HG02798 (cell line): ENCODE measurements around the gene SSNA1.

Experiments
- ATAC-seq: cut with Tn5 transposase; IDR thresholded peaks from one replicate; pipeline ENCODE4 v1.9.1; 2021; ENCODE audit warnings: mild to moderate bottlenecking; ENCODE audit not compliant: unreplicated experiment, poor library complexity

Gene SSNA1

DNA sequence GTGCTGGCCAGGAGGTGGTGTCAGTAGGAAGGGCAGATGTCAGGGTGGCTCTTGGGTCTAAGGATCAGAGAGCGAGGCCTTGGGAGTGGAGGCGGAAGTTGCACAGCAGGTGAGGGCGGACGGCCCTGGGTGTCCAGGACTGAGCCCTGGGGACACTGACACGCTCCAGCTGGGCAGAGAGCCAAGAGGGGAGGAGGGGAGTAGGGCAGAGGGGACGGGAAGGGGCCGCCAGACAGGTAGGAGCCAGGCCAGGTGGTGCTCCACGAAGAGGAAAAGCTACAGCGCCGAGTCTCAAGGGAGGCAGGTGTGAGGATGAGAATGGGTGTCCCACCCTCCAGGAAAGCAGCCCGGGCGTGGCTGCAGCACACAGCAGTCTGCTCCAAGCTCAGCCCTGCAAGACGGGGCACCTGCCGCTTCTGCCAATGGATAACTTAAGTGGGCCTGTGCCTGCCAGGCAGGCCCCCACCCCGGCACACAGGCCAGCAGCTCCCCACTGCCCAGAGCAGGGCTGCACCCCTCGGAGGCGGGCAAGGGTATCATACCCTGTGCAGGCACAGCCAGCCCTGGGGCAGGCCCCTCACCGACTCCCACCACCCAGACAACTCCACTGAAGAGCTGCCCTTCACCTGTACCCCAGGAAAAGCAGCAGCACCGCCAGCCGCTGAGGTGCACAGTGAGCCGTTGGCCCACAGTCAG, 7.2 kb downstream of the SSNA1 start:
- ATAC-seq: no peak

DNA sequence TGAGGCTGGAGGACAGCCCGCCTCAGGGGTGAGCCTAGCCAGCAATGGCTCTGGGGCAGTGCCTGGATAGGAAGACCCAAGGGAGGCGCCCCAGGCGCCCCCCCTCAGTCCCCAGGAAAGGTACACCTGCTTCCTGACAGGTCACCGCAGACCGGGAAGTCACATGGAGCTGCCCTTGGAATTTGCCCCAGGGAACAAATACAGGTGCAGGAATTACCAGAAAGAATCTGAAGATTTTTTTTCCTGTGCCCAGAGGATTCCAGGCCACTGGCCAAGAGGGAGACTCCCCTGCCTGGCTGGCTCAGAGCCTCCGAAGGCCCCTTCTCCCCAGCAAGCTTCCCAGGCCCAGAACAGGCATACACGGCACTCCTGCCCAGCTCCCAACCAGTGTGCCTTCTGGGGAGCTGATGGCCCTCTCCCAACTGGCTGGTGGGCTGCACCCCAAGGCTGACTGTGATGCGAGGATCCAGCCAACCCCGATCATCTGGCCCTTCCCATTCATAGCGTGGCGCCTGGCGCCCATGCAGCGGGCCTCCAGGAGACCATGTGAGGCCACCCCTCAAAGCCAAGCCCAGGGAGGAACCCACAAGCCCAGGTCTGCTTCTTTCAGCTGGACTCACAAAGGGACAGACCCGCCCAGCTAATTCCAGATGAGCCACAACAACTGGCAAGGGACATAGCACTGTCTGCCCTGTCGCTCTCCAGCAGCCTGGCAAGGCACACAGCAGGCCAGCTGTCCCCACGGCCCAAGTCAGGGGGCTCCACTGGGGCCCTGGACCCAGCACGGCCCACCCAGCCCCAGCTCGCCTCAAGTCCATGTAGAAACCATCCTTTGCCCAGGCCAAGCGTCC, 9.8 kb downstream of the SSNA1 start:
- ATAC-seq: no peak

DNA sequence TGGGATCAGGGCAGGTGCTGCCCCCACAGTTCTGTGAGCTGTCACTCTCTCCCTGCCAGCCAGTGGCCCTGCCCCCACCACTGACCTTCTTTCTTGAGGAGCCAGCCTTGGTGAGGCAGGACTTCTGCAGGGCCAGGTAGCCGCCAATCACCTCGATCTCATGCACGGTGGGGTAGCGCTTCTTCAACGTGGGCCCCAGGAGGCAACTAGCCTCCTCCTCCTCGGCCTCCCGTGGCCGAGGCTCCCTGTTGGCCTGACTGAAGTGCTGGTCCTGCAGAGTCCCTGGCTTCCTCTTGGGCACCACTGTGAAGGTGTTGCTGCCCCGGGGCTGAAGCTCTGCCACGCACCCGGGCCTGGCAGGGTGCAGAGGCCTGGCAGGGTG, 10.4 kb downstream of the SSNA1 start:
- no peak for ATAC-seq

DNA sequence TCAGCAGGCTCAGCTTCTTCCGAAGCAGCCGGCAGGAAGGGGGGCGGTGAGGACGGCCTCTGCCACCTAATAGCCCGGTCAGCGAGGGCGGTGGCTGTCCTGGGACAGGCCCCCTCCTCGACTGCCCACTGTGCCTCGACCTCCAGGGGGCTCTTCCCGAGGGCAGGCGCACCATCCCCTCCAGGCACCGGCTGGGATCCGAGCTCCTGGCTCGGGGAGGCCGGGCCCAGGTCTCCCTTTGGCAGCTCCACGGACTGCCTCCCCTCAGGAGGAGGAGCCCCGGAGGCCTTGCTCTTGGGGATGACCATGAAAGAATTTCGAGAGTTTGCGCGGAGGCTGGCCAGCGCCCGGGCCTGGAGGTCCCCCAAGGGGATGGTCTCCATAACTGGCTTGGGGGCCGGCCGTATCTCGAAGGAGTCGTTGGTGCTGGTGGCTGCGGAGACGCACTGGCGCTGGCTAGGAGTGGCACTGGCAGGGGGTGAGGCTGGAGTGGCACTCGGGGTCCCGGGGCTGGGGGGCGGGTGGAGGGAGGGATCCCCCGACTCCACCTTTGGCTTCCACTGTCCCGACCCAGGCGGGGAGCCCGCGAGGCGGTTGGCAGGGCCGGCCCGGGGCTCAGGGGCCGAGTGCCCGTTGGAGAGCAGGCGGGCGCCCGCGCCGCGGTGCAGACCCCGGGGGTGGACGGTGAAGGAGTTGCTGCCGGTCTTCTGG, 11.1 kb downstream of the SSNA1 start:
- ATAC-seq: no peak

DNA sequence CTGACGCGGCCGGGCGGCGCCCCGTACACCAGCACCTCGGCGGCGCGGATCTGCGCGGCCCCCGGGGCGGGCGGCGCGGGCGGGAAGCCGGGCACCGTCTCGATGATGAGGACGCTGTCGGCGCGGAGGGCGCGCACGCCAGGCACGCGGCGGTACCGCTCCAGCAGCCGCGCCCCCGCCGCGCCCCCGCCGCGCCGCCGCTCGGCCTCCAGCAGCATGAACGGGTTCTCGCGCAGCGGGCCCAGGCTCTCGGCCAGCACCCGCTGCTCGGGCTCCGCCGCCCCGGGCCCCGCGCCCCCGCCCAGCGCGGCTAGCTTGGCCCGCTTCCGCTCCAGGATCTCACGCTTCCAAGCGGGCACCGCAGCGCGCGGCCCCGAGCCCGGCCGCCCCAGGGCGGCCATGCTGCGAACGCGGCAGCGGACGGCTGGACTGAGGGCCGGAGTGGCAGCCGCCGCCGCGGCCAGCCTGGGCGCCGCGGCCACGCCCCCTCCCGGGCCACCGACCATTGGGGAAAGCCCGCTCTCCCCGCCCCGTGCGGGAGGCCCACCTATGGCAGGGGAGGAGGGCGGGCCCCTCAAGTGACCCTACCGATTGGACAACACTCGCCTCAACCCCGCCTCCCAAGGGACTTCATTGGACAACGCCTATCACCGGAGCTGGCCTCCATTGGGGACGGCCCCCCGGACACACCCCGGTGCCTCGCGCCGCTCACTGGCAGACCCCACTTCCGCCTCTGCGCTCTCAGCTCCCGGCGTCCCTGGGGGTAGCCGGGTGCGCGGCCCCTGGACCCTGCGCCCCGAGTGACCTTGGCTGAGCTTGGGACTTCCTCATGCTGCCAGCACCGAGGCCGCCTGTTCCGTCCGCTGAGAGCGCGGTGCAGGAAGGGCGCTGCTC, 12.1 kb downstream of the SSNA1 start, which contains the start of gene TPRN:
TSS of gene TPRN (minus strand) at position 431 of the 894 bp plus-strand sequence. CDS start at position 401, 30 bp downstream.
- ATAC-seq: peak; percentile 90

DNA sequence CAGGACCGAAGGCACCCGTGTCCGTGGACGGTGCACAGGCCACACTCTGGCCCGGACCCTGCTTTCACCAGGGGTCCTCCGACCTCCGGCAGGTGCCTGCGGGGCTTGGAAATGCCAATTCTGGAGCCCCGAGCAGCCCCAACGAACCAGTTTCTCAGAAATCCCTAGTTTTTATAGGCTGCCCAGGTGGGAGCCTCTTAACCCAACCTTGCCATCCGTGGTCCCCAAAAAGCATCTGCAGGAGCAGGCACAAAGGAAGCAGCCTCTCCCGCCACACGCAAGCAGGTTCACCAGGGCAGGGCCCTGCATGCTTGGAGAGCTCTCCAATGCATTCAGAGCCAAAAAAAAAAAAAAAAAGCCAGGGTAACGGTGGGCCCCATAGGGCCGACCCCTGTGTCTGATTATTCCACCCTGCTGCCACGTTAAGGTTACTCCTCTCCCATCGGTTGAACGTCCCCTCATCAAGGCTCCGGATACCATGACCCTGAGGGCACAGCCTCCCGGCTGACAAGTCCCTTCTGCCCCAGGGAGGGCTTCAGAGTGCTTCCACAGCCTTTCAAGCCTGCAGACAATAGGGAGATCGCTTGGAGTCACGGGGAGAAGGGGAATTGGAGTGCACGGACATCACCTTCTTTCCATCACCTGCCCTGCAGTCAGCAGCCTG, 12.9 kb downstream of the SSNA1 start:
- no peak for ATAC-seq

DNA sequence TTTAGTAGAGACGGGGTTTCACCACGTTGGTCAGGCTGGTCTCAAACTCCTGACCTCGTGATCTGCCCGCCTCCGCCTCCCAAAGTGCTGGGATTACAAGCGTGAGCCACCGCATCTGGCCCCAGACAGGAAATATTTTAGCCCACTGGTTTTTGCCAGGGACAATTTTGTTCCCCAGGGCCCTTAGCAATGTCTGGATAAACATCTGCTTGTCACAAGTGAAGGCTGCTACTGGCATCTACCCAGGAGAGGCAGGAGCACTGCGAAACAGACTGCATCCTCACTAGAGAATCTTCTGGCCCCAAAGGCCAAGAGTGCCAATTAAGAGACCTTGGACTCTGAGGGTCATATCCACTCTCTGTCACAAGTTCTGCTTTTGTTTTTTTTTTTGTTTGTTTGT, 14.5 kb downstream of the SSNA1 start:
- no peak for ATAC-seq

DNA sequence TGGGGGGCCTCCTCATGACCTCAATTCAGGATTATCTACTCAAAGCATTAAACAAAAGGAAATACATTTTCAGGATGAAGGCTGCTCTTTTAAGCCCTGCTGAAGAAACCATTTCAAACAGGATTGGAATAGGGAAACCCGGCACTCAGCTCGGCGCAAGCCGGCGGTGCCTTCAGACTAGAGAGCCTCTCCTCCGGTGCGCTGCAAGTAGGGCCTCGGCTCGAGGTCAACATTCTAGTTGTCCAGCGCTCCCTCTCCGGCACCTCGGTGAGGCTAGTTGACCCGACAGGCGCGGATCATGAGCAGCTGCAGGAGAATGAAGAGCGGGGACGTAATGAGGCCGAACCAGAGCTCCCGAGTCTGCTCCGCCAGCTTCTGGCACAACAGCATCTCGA, 16.3 kb downstream of the SSNA1 start:
- ATAC-seq: no peak

DNA sequence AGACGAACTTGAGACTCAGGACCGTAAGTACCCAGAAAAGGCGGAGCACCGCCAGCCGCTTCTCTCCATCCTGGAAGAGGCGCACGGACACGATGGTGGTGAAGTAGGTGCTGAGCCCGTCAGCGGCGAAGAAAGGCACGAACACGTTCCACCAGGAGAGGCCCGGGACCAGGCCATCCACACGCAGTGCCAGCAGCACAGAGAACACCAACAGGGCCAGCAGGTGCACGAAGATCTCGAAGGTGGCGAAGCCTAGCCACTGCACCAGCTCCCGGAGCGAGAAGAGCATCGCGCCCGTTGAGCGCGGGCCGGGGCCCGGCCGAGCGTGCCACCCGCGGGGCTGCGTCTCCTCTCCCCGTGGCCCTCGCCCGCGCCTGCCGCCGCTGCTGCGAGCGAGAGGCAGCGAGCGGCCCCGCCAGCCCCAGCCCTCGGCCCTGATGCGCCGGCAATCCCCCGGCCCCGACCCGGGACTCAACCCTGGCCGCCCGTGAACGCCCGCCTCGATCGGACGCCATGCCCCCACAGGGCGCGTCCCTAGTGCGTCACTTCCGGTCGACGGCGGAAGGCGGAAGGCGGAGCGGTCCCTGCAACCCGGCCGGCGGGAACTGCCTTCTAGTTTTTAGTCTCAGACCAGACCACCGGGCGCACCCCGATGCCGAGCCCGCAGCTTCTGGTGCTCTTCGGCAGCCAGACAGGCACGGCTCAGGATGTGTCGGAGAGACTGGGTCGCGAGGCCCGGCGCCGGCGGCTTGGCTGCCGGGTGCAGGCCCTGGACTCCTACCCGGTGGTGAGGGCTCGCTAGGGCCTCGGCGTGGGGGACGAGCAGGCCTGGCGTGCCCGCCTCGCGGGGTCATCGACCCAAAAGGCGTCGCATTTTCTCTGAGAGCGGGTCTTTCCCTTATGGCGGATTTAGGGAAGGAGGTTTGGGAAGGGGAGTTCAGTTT, 16.9 kb downstream of the SSNA1 start, which contains the start of the genes NDOR1 and TMEM203:
TSS of gene NDOR1 (plus strand) at position 575 of the 944 bp plus-strand sequence. CDS start at position 653, 78 bp downstream.
TSS of gene TMEM203 (minus strand) at position 523 of the 944 bp plus-strand sequence. CDS start at position 289, 234 bp downstream.
- ATAC-seq: peak; percentile 59

DNA sequence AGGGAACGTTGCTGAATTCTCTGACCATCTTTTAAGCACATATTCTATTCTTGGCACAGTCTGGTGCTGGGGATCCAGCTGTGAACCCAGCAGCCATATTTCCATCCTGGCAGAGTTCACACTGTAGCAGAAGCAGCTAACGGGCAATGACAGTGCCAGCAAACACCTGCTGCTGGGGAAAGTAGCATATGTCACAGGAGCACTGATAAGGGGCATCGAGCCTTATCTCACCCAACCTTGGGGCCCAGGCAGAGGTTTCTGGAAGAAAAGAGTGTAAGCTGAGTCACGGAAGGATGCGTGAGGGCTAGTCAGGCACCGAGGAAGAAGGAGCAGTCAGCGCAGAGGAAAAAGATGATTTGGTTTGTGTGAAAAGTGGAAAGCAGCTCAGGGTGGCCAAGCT, 18.1 kb downstream of the SSNA1 start:
- ATAC-seq: no peak

DNA sequence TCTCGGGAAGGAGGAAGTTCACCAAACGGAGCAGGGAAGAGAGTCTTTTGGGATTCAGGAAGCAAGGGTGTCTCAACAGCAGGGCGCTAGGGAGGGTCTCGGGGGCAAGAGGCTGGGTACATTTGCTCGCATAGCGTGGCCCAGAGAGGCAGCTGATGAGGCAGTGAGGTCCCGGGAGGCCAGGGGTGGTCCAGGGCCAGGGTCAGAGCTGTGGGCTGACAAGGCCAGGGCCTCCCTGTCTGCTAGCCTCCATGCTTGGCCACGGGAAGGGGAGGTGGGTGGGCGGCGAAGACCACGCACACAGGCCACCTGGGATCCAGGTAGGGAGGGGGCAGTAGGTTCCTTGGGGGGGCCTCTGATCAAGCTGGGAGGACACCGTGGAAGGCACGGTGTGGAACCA, 23.1 kb downstream of the SSNA1 start:
- ATAC-seq: no peak

DNA sequence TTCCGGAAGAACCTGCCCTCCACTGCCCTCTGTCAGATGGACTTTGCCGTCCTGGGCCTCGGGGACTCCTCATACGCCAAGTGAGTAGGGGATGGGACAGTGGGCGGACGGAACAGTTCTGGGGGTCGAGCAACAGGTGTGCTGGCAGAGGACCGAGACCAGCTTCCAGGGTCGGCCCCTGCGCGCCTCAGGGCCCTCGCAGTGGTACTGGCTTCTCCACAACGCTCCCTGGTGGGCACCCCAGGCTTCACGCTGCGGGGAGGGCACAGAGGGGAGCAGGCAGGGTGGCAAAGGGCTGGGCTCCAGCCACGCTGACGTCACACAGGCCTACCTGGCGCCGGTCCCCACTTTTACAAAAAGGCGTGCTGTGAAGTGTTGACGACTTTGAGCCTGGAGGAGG, 24.0 kb downstream of the SSNA1 start:
- ATAC-seq: no peak

DNA sequence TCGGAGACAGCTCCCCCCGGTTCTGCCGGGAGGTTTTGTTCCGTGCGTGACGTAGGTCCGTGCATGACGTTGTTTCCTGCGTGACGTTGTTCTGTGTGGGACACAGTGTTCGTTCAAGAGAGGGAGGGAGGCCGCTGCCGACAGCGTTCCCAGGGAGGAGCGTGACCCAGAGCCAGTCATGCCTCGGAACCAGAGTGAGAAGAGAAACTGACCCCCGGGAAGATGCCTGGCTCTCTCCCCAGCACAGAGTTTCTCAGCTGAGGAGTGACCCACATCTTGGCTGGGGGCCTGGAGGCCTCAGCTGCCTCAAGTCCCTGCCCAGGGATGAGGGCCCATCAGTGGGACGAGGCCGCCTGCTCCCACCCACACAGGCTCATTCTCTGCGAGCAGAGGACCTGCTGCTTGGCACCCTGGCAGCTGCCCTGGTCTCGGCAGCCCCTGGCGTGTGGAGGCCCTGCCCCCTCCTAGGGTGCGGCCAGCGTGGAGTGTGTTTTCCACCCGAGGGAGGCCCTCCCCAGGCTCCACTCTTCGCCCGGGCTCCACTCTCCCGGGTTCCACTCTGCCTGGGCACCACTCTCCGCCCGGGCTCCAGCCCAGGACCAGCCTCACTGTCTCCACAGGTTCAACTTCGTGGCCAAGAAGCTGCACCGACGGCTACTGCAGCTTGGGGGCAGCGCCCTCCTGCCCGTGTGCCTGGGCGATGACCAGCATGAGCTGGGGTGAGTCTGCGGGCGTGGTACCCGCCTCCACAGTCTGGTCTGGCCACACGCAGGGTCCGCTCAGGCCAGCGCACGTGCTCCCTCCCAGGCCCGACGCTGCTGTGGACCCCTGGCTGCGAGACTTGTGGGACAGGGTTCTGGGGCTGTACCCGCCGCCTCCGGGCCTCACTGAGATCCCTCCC, 24.9 kb downstream of the SSNA1 start:
- ATAC-seq: no peak

DNA sequence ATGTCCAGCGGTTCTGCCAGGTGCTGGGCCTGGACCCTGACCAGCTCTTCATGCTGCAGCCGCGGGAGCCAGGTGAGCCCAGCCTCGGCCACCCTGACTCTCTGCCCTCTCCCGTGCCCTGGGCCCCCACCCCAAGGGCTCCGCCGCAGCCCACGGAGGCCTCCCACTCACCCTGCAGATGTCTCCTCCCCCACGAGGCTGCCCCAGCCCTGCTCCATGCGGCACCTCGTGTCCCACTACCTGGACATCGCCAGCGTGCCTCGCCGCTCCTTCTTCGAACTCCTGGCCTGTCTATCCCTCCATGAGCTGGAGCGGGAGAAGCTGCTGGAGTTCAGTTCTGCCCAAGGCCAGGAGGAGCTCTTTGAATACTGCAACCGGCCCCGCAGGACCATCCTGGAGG, 26.1 kb downstream of the SSNA1 start:
- ATAC-seq: no peak

DNA sequence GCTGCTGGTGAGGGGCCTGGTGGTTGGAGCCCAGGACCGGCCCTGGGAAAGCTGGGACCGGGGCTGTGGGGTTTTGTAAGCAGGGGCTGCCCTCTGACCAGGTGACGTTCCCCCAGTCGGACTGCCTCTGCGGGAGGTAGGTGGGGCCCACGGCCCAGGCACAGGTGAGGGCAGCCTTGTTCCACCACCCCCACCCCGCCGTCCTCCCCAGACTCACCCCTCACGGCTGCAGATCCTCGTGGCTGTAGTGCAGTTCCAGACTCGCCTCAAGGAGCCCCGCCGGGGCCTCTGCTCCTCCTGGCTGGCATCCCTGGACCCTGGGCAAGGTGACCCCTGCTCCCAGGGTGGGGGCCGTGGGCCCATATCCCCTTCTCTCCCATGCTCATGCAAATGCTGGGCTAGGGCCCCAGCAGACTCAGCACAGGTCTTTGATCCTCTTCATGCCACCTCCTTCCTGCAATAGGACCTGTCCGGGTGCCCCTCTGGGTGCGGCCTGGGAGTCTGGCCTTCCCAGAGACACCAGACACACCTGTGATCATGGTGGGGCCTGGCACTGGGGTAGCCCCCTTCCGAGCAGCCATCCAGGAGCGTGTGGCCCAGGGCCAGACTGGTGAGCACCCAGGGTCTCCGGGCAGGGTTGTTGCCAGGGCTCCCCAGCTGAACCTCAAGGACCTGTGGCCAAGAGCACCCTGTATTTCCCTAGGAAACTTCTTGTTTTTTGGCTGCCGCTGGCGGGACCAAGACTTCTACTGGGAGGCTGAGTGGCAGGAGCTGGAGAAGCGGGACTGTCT, 26.9 kb downstream of the SSNA1 start:
- no peak for ATAC-seq

DNA sequence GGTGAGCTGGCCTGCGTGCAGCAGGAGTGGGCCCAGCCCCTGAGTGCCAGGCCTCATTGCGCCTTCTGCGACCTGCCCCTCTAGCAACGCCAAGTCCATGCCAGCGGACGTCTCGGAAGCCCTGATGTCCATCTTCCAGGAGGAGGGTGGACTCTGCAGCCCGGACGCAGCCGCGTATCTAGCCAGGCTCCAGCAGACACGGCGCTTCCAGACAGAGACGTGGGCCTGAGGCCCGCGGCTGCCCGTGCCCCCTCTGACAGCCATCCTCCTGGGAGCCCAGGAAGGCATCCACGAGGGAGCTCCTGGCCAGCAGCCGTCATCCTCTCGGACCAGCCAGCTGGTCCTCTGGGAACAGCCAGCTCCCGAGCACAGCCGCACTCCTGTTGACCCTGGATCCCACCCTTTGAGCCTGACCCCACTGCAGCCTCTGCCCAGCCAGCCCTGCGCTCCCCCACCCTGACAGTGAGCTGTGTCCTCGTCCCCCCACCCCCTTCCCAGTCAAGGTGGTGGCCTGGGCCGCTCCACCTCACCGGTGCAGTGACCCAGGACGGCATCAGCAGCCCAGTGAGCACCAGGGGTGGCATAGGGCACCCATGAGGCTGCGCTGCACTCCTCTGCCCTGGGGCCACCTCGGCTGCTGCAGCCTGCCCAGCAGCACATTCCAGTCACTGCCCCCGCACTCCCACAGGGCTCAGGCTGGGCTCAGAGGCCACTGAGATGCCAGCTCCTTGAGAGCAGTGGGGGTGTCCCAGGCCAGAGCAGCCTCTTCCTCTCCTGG, 27.9 kb downstream of the SSNA1 start:
- no peak for ATAC-seq
